T-cell (primary cell): ENCODE results near the gene ABCB10. TPM values are rescaled to one million over a fixed set of nuclear protein-coding genes. Genes with fewer than 3 reads are reported as not detected.

ENCODE experiments used
- ATAC-seq, 4 experiments: fragments of 200-7000 bp in 3 of 4; fragments of 150-1000 bp in 1 of 4; cut with Tn5 transposase; replicated peaks in 1 of 4; 1 replicate in 3 of 4; 2 replicates in 1 of 4; pipeline ENCODE4 v1.10.0; 2021; ENCODE audit warnings: moderate library complexity in 3 of 4, mild to moderate bottlenecking in 2 of 4, moderate number of reproducible peaks in 1 of 4
- CTCF ChIA-PET, 2 donors: fragments of 300-600 bp; sonication (Branson Sonifier 250); formaldehyde crosslinking; loops; one replicate each; lab custom pipeline; 2022; ENCODE audit warnings: antibody characterized with exemption in 2 of 2; lab: Charles Lee
- POLR2A ChIA-PET, 2 donors: fragments of 300-600 bp; sonication (Branson Sonifier 250); formaldehyde crosslinking; loops; one replicate each; lab custom pipeline; 2022; ENCODE audit warnings: antibody characterized with exemption in 2 of 2; lab: Charles Lee
- DNase-seq, 35 experiments: peaks; one replicate each; pipeline versions ENCODE4 v3.0.0 to v3.0.0-alpha.2; 2013 to 2023
- H3K27ac ChIP-seq: one replicate; pipeline ENCODE4 v1.5.1; 2013; ENCODE audit warnings: low read length
- H3K27me3 ChIP-seq, 2 experiments: replicated peaks in 1 of 2; 1 replicate in 1 of 2; 2 replicates in 1 of 2; pipeline versions ENCODE4 v1.6.1 to v1.7.0; 2013; ENCODE audit warnings: low read length in 1 of 2, mixed read lengths in 1 of 2; ENCODE audit not compliant: control insufficient read depth in 2 of 2, insufficient read depth in 2 of 2; ENCODE audit errors: extremely low read depth in 1 of 2
- H3K36me3 ChIP-seq, 2 donors: 1 replicate in 1 of 2; 2 replicates in 1 of 2; pipeline versions ENCODE4 v1.6.1 to v1.7.0; 2013; ENCODE audit warnings: low read length in 1 of 2; ENCODE audit not compliant: control insufficient read depth in 2 of 2, insufficient read depth in 1 of 2; ENCODE audit errors: extremely low read depth in 1 of 2
- H3K4me1 ChIP-seq, 2 experiments: 1 replicate in 1 of 2; 2 replicates in 1 of 2; pipeline versions ENCODE4 v1.6.1 to v1.7.0; 2013; ENCODE audit warnings: low read length in 2 of 2, mixed read lengths in 1 of 2; ENCODE audit not compliant: insufficient read depth in 2 of 2, control insufficient read depth in 1 of 2; ENCODE audit errors: extremely low read depth in 1 of 2
- H3K4me3 ChIP-seq, 2 donors: 1 replicate in 1 of 2; 2 replicates in 1 of 2; pipeline versions ENCODE4 v1.5.1 to v1.7.0; 2013; ENCODE audit warnings: mild to moderate bottlenecking in 2 of 2, low read length in 1 of 2, moderate library complexity in 1 of 2; ENCODE audit not compliant: control insufficient read depth in 1 of 2; ENCODE audit errors: extremely low read depth in 1 of 2
- H3K9me3 ChIP-seq: 2 replicates; pipeline ENCODE4 v1.7.0; 2013
- H3K27ac Mint-ChIP-seq, 2 donors: one replicate each; pipeline ENCODE4 v1.8.0; 2020 to 2021; ENCODE audit warnings: mild to moderate bottlenecking in 2 of 2, mixed read lengths in 2 of 2
- H3K27me3 Mint-ChIP-seq, 2 donors: one replicate each; pipeline ENCODE4 v1.8.0; 2021 to 2022; ENCODE audit warnings: mixed read lengths in 2 of 2
- H3K36me3 Mint-ChIP-seq: one replicate; pipeline ENCODE4 v1.8.0; 2021; ENCODE audit warnings: mixed read lengths
- H3K4me1 Mint-ChIP-seq, 3 donors: one replicate each; pipeline ENCODE4 v1.8.0; 2020 to 2022; ENCODE audit warnings: mixed read lengths in 3 of 3, mild to moderate bottlenecking in 1 of 3
- H3K4me3 Mint-ChIP-seq, 3 donors: one replicate each; pipeline ENCODE4 v1.8.0; 2020 to 2022; ENCODE audit warnings: mild to moderate bottlenecking in 3 of 3, mixed read lengths in 3 of 3, moderate library complexity in 3 of 3
- H3K9me3 Mint-ChIP-seq, 3 donors: one replicate each; pipeline ENCODE4 v1.8.0; 2020 to 2022; ENCODE audit warnings: mixed read lengths in 3 of 3
- WGBS: methylation state at CpG from one replicate; pipeline ENCODE4 v1.1.5; 2013; ENCODE audit warnings: missing lambda C conversion rate; ENCODE audit not compliant: insufficient coverage; 5-methylcytosine and 5-hydroxymethylcytosine counted together
- total RNA-seq, 35 experiments: library from RNA in 6 of 35; stranded (reverse) in 6 of 35; fragments of 120-200 nt in 1 of 35; gene quantifications; one replicate each; pipeline versions ENCODE4 v1.2.1 to v1.2.4 and lab custom pipeline; 2013 to 2026

Gene ABCB10
- total RNA-seq, 5 donors from 2014 or later (not counting 1 experiment from before 2014, with no cell fraction given), result 15.8 to 18.9 (median 18.2) TPM

GRCh38 chr1:229509576-229509975 lies 48.9 kb downstream of the ABCB10 start:
- no peaks in the 10 kb centered on the region for H3K9me3 ChIP-seq
- H3K27me3 ChIP-seq, result no peaks in the 10 kb centered on the region
- Mint-ChIP-seq H3K4me3 (peak overlapping the region; percentile 89 to 92 (median 89)), H3K4me1 (peaks cover 23 to 41% (median 37%) of the 10 kb centered on the region in 3 donors), H3K27me3 (peaks cover 0 to 2% of the 10 kb centered on the region in 2 donors), H3K9me3 (no peaks in the 10 kb centered on the region), H3K27ac (peak overlapping the region; percentile 98), H3K36me3 (peaks cover 5% of the 10 kb centered on the region)
- POLR2A ChIA-PET, result no interaction called here
- H3K4me1 ChIP-seq, result peaks cover 16 to 17% of the 10 kb centered on the region in 2 experiments
- no peak for DNase-seq
- peaks cover 0 to 10% of the 10 kb centered on the region in 2 donors for H3K36me3 ChIP-seq
- no peak for ATAC-seq
- H3K4me3 ChIP-seq, result no peak overlapping the region
- CTCF ChIA-PET, result interaction anchor here in 1 of 2 donors (2.7 kb wide), 1 partner anchor 255 kb away, joined by 11 read pairs; no protein-coding TSS in a partner anchor
- no peak overlapping the region for H3K27ac ChIP-seq
- 86% methylated on average over 1 of the region's 2 CpGs for WGBS

- Histone ChIP-seq H3K27ac (peak overlapping the region; percentile 83), H3K4me1 (peaks cover 14% of the 10 kb centered on the region in 2 experiments), H3K27me3 (no peaks in the 10 kb centered on the region), H3K9me3 (no peaks in the 10 kb centered on the region), H3K4me3 (peak overlapping the region; percentile 84 to 98), H3K36me3 (peaks cover 0 to 14% of the 10 kb centered on the region in 2 donors)
- H3K36me3 Mint-ChIP-seq, result peaks cover 8% of the 10 kb centered on the region
- ChIA-PET CTCF (interaction anchor here in 1 of 2 donors (2.0 to 2.7 kb wide), 2 partner anchors 250 to 255 kb away, joined by 6 to 11 read pairs; no protein-coding TSS in a partner anchor), POLR2A (interaction anchor here (0.6 to 0.7 kb wide), 3 partner anchors 31 to 1721 kb away, joined by 3 to 8 read pairs (median 3); no protein-coding TSS in a partner anchor)
- H3K4me3 Mint-ChIP-seq, result peak overlapping the region; percentile 89 to 92 (median 89)
- H3K4me1 Mint-ChIP-seq, result peaks cover 20 to 40% (median 37%) of the 10 kb centered on the region in 3 donors
- peak in 1 of 35 experiments; percentile 22 for DNase-seq
- H3K27ac Mint-ChIP-seq, result peak overlapping the region; percentile 98
- H3K27me3 Mint-ChIP-seq, result peaks cover 0 to 2% of the 10 kb centered on the region in 2 donors
- ATAC-seq, result no peak
- 96% methylated on average over 3 of the region's 7 CpGs for WGBS
- no peaks in the 10 kb centered on the region for H3K9me3 Mint-ChIP-seq
These were observed 49.6 kb downstream of the ABCB10 start for GRCh38 chr1:229508823-229509337.

- H3K4me3 Mint-ChIP-seq, result peak within 1 kb of the TSS; percentile 89 to 92 (median 89)
- CTCF ChIA-PET, result interaction anchor here in 1 of 2 donors (2.0 to 2.7 kb wide), 2 partner anchors 250 to 254 kb away, joined by 6 to 11 read pairs; no protein-coding TSS in a partner anchor
- peak; percentile 97 to 98 (median 98) for ATAC-seq
These were observed 50.3 kb downstream of the ABCB10 start, which contains the start of gene NUP133 for GRCh38 chr1:229507951-229508822. Gene NUP133 (minus strand): TSS chr1:229508341. CDS start chr1:229508249, 92 bp downstream.

GRCh38 chr1:229507502-229507901 lies 51.0 kb downstream of the ABCB10 start:
- ChIA-PET CTCF (interaction anchor here in 1 of 2 donors (2.0 to 2.7 kb wide), 2 partner anchors 249 to 253 kb away, joined by 6 to 11 read pairs; no protein-coding TSS in a partner anchor), POLR2A (no interaction called here)
- Histone ChIP-seq H3K27me3 (no peaks in the 10 kb centered on the region), H3K9me3 (no peaks in the 10 kb centered on the region), H3K27ac (peak overlapping the region; percentile 83), H3K36me3 (peaks cover 0 to 18% of the 10 kb centered on the region in 2 donors), H3K4me1 (peaks cover 14% of the 10 kb centered on the region in 2 experiments), H3K4me3 (peak overlapping the region; percentile 84 to 98)
- peaks cover 8% of the 10 kb centered on the region for H3K36me3 Mint-ChIP-seq
- ATAC-seq (peak in 1 of 4 experiments; percentile 3), DNase-seq (no peak)
- peak overlapping the region; percentile 89 to 92 (median 89) for H3K4me3 Mint-ChIP-seq
- no peaks in the 10 kb centered on the region for H3K9me3 Mint-ChIP-seq
- H3K27me3 Mint-ChIP-seq, result peaks cover 0 to 2% of the 10 kb centered on the region in 2 donors
- peaks cover 20 to 44% (median 41%) of the 10 kb centered on the region in 3 donors for H3K4me1 Mint-ChIP-seq
- WGBS, result no CpG with 5 or more reads among the region's 5 CpGs
- peak overlapping the region; percentile 85 to 98 for H3K27ac Mint-ChIP-seq

More at GRCh38 chr1:229507951-229508822, 50.3 kb downstream of the ABCB10 start, which contains the start of gene NUP133:
- H3K27ac Mint-ChIP-seq, result peak within 1 kb of the TSS; percentile 98
- H3K27ac ChIP-seq, result peak within 1 kb of the TSS; percentile 83
- no peaks in the 10 kb centered on the region for H3K9me3 ChIP-seq
- peaks cover 20 to 44% (median 41%) of the 10 kb centered on the region in 3 donors for H3K4me1 Mint-ChIP-seq
- peaks cover 14% of the 10 kb centered on the region in 2 experiments for H3K4me1 ChIP-seq
- H3K9me3 Mint-ChIP-seq, result no peaks in the 10 kb centered on the region
- peaks cover 0 to 14% of the 10 kb centered on the region in 2 donors for H3K36me3 ChIP-seq
- H3K36me3 Mint-ChIP-seq, result peaks cover 8% of the 10 kb centered on the region
- peaks cover 0 to 2% of the 10 kb centered on the region in 2 donors for H3K27me3 Mint-ChIP-seq
- peak within 1 kb of the TSS; percentile 84 to 98 for H3K4me3 ChIP-seq
- no peaks in the 10 kb centered on the region for H3K27me3 ChIP-seq
- peak; percentile 94 to 100 (median 98) for DNase-seq
- WGBS, result under 1% methylated on average over 58 of the region's 65 CpGs
- POLR2A ChIA-PET, result interaction anchor here (0.6 to 0.7 kb wide), 3 partner anchors 31 to 1721 kb away, joined by 3 to 8 read pairs (median 3); no protein-coding TSS in a partner anchor

GRCh38 chr1:229506633-229507032 lies 51.9 kb downstream of the ABCB10 start:
- H3K36me3 ChIP-seq, result peaks cover 0 to 24% of the 10 kb centered on the region in 2 donors
- peaks cover 14% of the 10 kb centered on the region in 2 experiments for H3K4me1 ChIP-seq
- H3K36me3 Mint-ChIP-seq, result peaks cover 13% of the 10 kb centered on the region
- POLR2A ChIA-PET, result interaction anchor here in 1 of 2 donors (0.6 to 0.7 kb wide), 5 partner anchors 39 to 1084 kb away, joined by 3 to 10 read pairs (median 5); no protein-coding TSS in a partner anchor
- DNase-seq (no peak), ATAC-seq (no peak)
- H3K27ac Mint-ChIP-seq, result no peak overlapping the region
- peak overlapping the region; percentile 60 to 92 (median 89) for H3K4me3 Mint-ChIP-seq
- H3K27me3 ChIP-seq, result no peaks in the 10 kb centered on the region
- H3K27ac ChIP-seq, result no peak overlapping the region
- CTCF ChIA-PET, result interaction anchor here (0.6 to 2.0 kb wide), 5 partner anchors 23 to 1132 kb away, joined by 3 to 10 read pairs (median 6); no protein-coding TSS in a partner anchor
- no peaks in the 10 kb centered on the region for H3K9me3 ChIP-seq
- 97% methylated on average over 3 of the region's 8 CpGs for WGBS
- H3K9me3 Mint-ChIP-seq, result no peaks in the 10 kb centered on the region
- H3K4me1 Mint-ChIP-seq, result peaks cover 20 to 44% (median 41%) of the 10 kb centered on the region in 3 donors
- no peak overlapping the region for H3K4me3 ChIP-seq
- H3K27me3 Mint-ChIP-seq, result peaks cover 0 to 2% of the 10 kb centered on the region in 2 donors
